Transverse colon (tissue), 3 donors: ENCODE data around the gene HIVEP2.

Experiments
- POLR2A ChIP-seq: fragments of 450-650 bp; IDR thresholded peaks from one replicate; pipeline ENCODE4 v1.6.1; 2016; ENCODE audit warnings: antibody characterized with exemption, mild to moderate bottlenecking, moderate library complexity
- TF ChIP-seq, protein P1 (sequence below), 5 experiments: fragments of 200-600 bp in 3 of 5; fragments of 450-650 bp in 2 of 5; sonication (generic) in 3 of 5; IDR thresholded peaks; 1 replicate in 2 of 5; 2 replicates in 3 of 5; pipeline ENCODE4 v1.5.1; 2016 to 2017; ENCODE audit warnings: antibody characterized with exemption in 5 of 5, inconsistent platforms in 3 of 5, mild to moderate bottlenecking in 2 of 5, moderate library complexity in 1 of 5

DNA sequence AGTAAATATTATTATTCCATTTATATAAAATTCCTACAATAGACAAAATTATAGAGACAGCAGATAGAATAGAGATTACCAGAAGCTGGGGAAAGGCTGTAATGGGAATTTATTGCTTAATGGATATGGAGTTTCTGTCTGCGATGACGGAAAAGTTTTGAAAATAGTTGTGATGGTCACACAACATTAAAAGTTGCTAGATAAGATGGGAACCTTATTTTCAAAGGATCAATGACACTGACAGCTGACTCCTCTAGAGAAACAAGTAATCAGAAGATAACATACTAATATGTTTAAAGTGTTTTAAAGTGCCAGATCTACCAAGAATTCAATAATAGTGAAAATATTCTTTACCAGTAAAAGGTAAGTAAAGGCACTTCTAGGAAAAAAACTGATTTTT is 236.3 kb downstream of the HIVEP2 start:
- TF ChIP-seq, protein P1, sequence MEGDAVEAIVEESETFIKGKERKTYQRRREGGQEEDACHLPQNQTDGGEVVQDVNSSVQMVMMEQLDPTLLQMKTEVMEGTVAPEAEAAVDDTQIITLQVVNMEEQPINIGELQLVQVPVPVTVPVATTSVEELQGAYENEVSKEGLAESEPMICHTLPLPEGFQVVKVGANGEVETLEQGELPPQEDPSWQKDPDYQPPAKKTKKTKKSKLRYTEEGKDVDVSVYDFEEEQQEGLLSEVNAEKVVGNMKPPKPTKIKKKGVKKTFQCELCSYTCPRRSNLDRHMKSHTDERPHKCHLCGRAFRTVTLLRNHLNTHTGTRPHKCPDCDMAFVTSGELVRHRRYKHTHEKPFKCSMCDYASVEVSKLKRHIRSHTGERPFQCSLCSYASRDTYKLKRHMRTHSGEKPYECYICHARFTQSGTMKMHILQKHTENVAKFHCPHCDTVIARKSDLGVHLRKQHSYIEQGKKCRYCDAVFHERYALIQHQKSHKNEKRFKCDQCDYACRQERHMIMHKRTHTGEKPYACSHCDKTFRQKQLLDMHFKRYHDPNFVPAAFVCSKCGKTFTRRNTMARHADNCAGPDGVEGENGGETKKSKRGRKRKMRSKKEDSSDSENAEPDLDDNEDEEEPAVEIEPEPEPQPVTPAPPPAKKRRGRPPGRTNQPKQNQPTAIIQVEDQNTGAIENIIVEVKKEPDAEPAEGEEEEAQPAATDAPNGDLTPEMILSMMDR (IDR thresholded peaks at IDR 0.05), result no peak
- TF ChIP-seq POLR2A, result no peak
